Glutamatergic neuron (in vitro differentiated cells): ENCODE measurements around the gene RIPOR3. TPM values are rescaled to one million over a fixed set of nuclear protein-coding genes. Genes with fewer than 3 reads are reported as not detected.
"Not testable (repeated sequence)": the region's sequence is repeated elsewhere in the genome, so short reads cannot be mapped to it uniquely, and the experiment has no call there.

Source experiments
- DNase-seq: peaks from one replicate; pipeline ENCODE4 v3.0.0; 2022
- H3K27ac Mint-ChIP-seq: one replicate; pipeline ENCODE4 v1.8.0; 2020; ENCODE audit warnings: mild to moderate bottlenecking, mixed read lengths, inconsistent platforms; ENCODE audit not compliant: unreplicated experiment
- H3K27me3 Mint-ChIP-seq: one replicate; pipeline ENCODE4 v1.8.0; 2020; ENCODE audit warnings: mild to moderate bottlenecking, moderate library complexity, mixed read lengths, inconsistent platforms; ENCODE audit not compliant: unreplicated experiment
- H3K36me3 Mint-ChIP-seq: one replicate; pipeline ENCODE4 v1.8.0; 2020; ENCODE audit warnings: mild to moderate bottlenecking, mixed read lengths, inconsistent platforms; ENCODE audit not compliant: unreplicated experiment
- H3K4me1 Mint-ChIP-seq: one replicate; pipeline ENCODE4 v1.8.0; 2020; ENCODE audit warnings: mild to moderate bottlenecking, low read depth, mixed read lengths, inconsistent platforms; ENCODE audit not compliant: unreplicated experiment
- H3K4me3 Mint-ChIP-seq: one replicate; pipeline ENCODE4 v1.8.0; 2020; ENCODE audit warnings: mild to moderate bottlenecking, mixed read lengths, inconsistent platforms; ENCODE audit not compliant: unreplicated experiment
- H3K9me3 Mint-ChIP-seq: one replicate; pipeline ENCODE4 v1.8.0; 2020; ENCODE audit warnings: mild to moderate bottlenecking, moderate library complexity, mixed read lengths, inconsistent platforms; ENCODE audit not compliant: unreplicated experiment
- total RNA-seq: library from RNA; stranded (reverse); fragmentation: NEBNext Ultra II Directional; extraction: Animal tissue kit (Norgen Biotek cat#: 25700); gene quantifications from one replicate; pipeline ENCODE4 v1.2.1, GENCODE V29; 2021; ENCODE audit not compliant: unreplicated experiment
- TF ChIP-seq, protein P1 (sequence below): fragments of 200-600 bp; sonication (generic); IDR thresholded peaks from one replicate; pipeline ENCODE4 v1.5.0; 2021; ENCODE audit not compliant: partially characterized antibody, unreplicated experiment

RIPOR3 gene
- total RNA-seq, 1 donor from 2014 or later, result not detected

DNA sequence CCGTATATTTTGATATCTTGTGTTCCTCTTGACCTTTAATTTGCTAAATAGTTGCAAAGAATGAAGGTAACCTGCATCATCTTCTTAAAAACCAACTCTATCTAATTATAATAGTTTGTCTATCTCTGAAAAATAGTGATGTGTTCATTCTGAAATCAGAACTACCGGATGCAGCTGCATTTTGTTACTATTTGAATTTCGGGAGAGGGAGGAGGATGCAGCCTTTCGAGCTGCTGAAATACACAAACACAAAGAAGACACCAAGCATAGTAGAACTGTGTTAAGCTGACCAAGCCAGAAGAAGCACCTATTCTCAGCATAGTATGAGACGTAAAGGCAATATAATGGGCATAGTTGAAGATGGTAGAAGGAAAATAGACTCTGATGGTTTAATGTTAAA lies 148.0 kb downstream of the RIPOR3 start:
- Mint-ChIP-seq H3K27ac (no peak overlapping the region), H3K4me1 (peaks cover 8% of the 10 kb centered on the region), H3K4me3 (no peak overlapping the region), H3K9me3 (peaks cover 3% of the 10 kb centered on the region), H3K36me3 (no peaks in the 10 kb centered on the region), H3K27me3 (no peaks in the 10 kb centered on the region)
- TF ChIP-seq, protein P1, sequence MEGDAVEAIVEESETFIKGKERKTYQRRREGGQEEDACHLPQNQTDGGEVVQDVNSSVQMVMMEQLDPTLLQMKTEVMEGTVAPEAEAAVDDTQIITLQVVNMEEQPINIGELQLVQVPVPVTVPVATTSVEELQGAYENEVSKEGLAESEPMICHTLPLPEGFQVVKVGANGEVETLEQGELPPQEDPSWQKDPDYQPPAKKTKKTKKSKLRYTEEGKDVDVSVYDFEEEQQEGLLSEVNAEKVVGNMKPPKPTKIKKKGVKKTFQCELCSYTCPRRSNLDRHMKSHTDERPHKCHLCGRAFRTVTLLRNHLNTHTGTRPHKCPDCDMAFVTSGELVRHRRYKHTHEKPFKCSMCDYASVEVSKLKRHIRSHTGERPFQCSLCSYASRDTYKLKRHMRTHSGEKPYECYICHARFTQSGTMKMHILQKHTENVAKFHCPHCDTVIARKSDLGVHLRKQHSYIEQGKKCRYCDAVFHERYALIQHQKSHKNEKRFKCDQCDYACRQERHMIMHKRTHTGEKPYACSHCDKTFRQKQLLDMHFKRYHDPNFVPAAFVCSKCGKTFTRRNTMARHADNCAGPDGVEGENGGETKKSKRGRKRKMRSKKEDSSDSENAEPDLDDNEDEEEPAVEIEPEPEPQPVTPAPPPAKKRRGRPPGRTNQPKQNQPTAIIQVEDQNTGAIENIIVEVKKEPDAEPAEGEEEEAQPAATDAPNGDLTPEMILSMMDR, result no peak
- no peak for DNase-seq

DNA sequence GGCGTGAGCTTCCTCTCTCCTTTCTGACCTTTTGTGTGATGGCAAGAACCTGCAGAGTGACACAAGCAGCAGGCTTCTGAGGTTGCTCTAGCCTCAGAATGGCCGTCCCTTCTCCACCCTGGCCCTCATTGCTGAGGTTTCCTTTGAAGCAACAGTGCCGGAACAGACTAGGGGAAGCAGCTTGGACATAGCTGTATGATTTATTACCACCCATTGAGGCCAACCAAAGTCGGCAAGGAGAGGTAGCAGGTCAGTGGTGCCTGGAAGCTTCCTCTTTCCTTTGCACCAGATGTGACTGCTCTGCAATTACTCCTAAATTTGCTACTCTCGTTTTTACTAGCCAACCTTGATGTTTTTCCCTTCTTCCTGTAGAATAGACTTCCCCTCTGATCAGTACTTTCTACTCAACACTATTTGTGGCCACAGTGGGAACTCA lies 149.7 kb downstream of the RIPOR3 start:
- Mint-ChIP-seq H3K36me3 (no peaks in the 10 kb centered on the region), H3K27me3 (no peaks in the 10 kb centered on the region), H3K9me3 (peaks cover 2% of the 10 kb centered on the region), H3K4me1 (peaks cover 4% of the 10 kb centered on the region), H3K4me3 (no peak overlapping the region), H3K27ac (no peak overlapping the region)
- DNase-seq, result no peak
- TF ChIP-seq, protein P1, result no peak

DNA sequence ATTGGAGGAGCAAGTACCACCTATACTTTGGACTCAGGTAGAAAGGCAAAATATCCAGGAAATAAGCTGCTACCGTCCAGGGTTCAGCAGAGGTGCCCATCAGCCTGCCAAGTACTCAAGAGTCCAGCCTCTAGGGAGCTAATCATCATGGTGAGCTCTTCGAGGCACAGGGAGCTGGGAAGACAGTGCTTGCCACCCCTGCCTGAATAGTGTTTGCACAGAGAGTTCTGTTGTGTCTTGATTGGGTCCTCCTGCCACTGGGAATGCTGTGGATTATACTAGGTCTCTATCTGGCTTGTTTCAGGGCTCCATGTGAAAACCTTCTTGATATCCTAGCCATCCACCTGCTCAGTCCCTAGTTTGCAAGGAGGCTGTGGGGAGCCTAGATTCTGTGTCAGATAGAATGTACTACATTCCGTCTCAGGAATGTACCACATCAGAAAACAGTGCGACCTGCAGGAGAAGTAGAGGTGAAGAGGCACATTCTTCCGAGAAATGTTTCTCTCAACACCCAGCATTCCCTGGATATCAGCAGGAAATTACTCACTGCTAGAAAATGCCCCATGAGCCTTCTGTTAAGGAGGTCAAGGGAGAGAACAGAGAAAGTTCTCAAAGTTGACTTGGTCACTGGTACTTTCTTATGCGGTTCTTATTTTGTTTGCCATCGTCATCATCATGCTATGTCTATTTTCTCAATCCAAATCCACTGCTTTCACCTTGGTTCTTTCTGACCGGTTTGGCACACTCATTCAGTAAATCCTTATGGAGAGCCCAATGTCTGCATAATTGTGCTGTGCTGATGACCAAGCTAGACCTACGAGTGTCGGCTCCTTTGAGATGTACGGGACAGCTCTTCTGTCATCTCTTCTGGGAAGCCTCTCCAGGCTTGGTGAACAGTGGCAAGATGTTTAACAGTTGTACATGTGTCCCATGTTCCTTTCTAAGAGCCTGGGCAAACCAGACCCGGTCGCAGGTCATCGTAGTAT lies 150.4 kb downstream of the RIPOR3 start:
- no peak for DNase-seq
- Mint-ChIP-seq H3K36me3 (no peaks in the 10 kb centered on the region), H3K4me1 (peaks cover 3% of the 10 kb centered on the region), H3K9me3 (peaks cover 2% of the 10 kb centered on the region), H3K4me3 (no peak overlapping the region), H3K27ac (no peak overlapping the region), H3K27me3 (no peaks in the 10 kb centered on the region)
- TF ChIP-seq, protein P1, result no peak

DNA sequence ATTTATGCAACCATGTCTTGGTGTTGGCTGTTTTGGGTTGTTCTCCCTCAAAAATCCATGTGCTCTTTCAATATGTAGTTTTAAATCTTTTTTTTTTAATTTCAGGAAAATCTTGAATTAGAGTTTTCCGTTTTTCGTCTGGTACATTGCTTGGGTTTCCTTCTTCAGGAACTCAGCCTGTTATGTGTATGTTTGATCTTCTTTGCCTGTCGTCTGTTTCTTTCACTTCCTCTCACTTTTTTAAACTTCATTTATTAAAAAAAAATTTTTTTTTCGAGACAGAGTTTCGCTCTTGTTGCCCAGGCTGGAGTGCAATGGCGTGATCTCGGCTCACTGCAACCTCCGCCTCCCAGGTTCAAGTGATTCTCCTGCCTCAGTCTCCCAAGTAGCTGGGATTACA lies 151.5 kb downstream of the RIPOR3 start:
- H3K36me3 Mint-ChIP-seq, H3K4me1 Mint-ChIP-seq, H3K9me3 Mint-ChIP-seq, DNase-seq, H3K27ac Mint-ChIP-seq, H3K27me3 Mint-ChIP-seq, H3K4me3 Mint-ChIP-seq: not testable (repeated sequence)

DNA sequence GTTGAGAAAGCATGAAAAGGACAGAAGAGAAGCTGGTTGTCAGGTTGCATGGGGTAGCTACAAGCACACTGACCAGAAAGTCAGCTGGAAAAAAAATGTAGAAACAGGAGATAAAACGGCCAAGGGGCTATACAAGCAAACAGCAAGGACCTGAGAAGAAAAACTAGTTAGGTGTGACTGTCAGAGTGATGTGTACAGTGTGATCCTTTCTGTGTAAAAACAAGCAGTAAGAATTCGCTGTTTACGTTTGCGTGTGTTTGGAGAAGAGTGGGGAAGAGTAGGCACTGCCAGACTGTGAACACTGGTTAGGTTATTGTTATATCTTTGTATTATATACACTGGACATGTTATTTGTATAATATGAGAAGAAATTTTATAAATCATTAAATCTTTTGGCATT lies 153.1 kb downstream of the RIPOR3 start:
- DNase-seq, result no peak
- peaks cover 5% of the 10 kb centered on the region for H3K4me1 Mint-ChIP-seq
- H3K27ac Mint-ChIP-seq, result no peak overlapping the region
- H3K9me3 Mint-ChIP-seq, result peaks cover 2% of the 10 kb centered on the region
- TF ChIP-seq, protein P1, result no peak
- no peaks in the 10 kb centered on the region for H3K27me3 Mint-ChIP-seq
- no peak overlapping the region for H3K4me3 Mint-ChIP-seq
- H3K36me3 Mint-ChIP-seq, result no peaks in the 10 kb centered on the region
